ENCODE measurements around the gene ACOT7.
"Not testable (repeated sequence)": the region's sequence is repeated elsewhere in the genome, so short reads cannot be mapped to it uniquely, and the experiment has no call there.

The ACOT7 gene

GRCh38 chr1:6336776-6337622, 56.6 kb downstream of the ACOT7 start:
- DNase-seq: no peak

- DNase-seq: no peak
These were observed 59.1 kb downstream of the ACOT7 start for GRCh38 chr1:6334261-6334993.

GRCh38 chr1:6332821-6333220, 60.7 kb downstream of the ACOT7 start:
- DNase-seq: no peak

- no peak for DNase-seq
These were observed 61.9 kb downstream of the ACOT7 start for GRCh38 chr1:6331543-6332273.

- no peak for DNase-seq
These were observed 63.1 kb downstream of the ACOT7 start for GRCh38 chr1:6330410-6330911.

GRCh38 chr1:6329851-6330250, 63.7 kb downstream of the ACOT7 start:
- DNase-seq: no peak

GRCh38 chr1:6329396-6329795, 64.2 kb downstream of the ACOT7 start:
- no peak for DNase-seq

GRCh38 chr1:6328696-6329095, 64.9 kb downstream of the ACOT7 start:
- DNase-seq: no peak

GRCh38 chr1:6328091-6328490, 65.5 kb downstream of the ACOT7 start:
- DNase-seq: no peak

GRCh38 chr1:6325482-6325881, 68.1 kb downstream of the ACOT7 start:
- DNase-seq: no peak

- no peak for DNase-seq
These were observed 71.4 kb downstream of the ACOT7 start for GRCh38 chr1:6322161-6322560.

GRCh38 chr1:6321205-6321604, 72.4 kb downstream of the ACOT7 start:
- DNase-seq: no peak

- no peak for DNase-seq
These were observed 76.3 kb downstream of the ACOT7 start for GRCh38 chr1:6317098-6317760.

GRCh38 chr1:6316240-6317097, 77.1 kb downstream of the ACOT7 start:
- DNase-seq: no peak

GRCh38 chr1:6314503-6314902, 79.1 kb downstream of the ACOT7 start:
- DNase-seq: no peak

GRCh38 chr1:6313393-6314200, 80.0 kb downstream of the ACOT7 start:
- no peak for DNase-seq

GRCh38 chr1:6310116-6310848, 83.3 kb downstream of the ACOT7 start:
- no peak for DNase-seq

GRCh38 chr1:6309564-6309963, 84.0 kb downstream of the ACOT7 start:
- DNase-seq: no peak

- DNase-seq: no peak
These were observed 85.1 kb downstream of the ACOT7 start for GRCh38 chr1:6308449-6308848.

- not testable (repeated sequence) for DNase-seq
These were observed 85.9 kb downstream of the ACOT7 start for GRCh38 chr1:6307682-6308081.

Data from NCI-H1105 treated with DMSO at 0.1 percent for 48 hours (cell line).